ENCODE data around the gene SLC6A20.

Gene SLC6A20

DNA sequence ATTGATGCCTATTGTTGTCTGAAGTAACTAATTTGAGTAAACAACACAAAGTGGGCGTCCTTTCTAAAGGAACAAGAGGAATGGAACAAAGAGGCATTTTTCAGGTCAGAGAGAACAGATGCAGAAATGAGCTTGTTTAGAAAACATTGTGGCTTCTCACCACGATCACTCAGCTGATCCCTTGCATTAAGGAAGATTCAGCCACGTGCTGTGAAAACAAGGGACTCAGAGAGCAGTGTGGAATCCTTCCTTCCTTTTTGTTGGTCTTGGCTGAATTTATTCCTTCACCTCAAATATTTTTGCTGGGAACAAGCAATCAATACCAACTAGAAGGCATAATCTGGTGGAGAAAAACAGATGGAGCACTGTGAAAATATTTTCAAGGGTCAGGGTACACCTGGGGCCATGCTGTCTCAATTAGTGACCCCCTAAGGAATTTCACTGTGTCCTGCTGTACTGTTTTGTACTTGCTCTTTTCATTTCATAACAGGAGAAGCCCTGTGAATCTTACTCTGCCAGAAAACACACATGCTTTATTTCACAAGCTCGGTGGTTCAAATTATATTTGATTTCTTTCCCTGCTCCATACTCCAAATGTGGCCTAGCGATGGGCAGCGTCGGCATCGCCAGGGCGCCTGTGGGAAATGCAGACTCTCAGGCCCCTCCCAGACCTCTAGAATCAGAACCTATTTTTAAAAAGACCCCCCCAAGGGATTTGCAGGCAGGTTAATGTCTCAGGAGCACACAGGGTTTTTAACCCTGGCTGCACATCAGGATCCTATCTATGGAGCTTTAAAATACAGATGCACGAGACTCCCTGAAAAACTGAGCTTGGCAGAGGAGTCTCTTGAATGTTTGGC, 11.6 kb upstream of the SLC6A20 start:
- Histone ChIP-seq H3K23ac (ENCODE audit: low read depth, low read length, poor library complexity) (no peak overlapping the region), H2AK5ac (ENCODE audit: low read depth, low read length) (no peak overlapping the region), H4K91ac (ENCODE audit: low read depth, low read length, poor library complexity) (no peak overlapping the region), H4K8ac (ENCODE audit: low read depth, low read length) (no peak overlapping the region), H3K4me1 (ENCODE audit: control insufficient read depth in 2 of 2, insufficient read depth in 1 of 2, low read depth in 1 of 2, low read length in 2 of 2) (peaks cover 0 to 4% of the 10 kb centered on the region in 2 donors), H3K79me1 (ENCODE audit: low read depth, low read length) (no peaks in the 10 kb centered on the region), H2BK5ac (ENCODE audit: low read length) (no peak overlapping the region), H2BK12ac (ENCODE audit: low read length) (no peak overlapping the region), H3K27me3 (ENCODE audit: control insufficient read depth in 3 of 3, insufficient read depth in 3 of 3, low read depth in 1 of 3, low read length in 3 of 3) (no peaks in the 10 kb centered on the region), H3K27ac (replicated peaks; ENCODE audit: low read length) (no peak overlapping the region), H2BK120ac (ENCODE audit: low read depth, low read length) (no peak overlapping the region), H2BK15ac (ENCODE audit: low read length) (no peak overlapping the region), H3K9me3 (replicated peaks in 1 of 2; ENCODE audit: control insufficient read depth in 2 of 2, insufficient read depth in 1 of 2, low read depth in 1 of 2, low read length in 2 of 2) (no peaks in the 10 kb centered on the region), H3K9ac (ENCODE audit: low read depth, low read length, poor library complexity) (no peak overlapping the region), H2AFZ (ENCODE audit: low read length) (no peak overlapping the region), H3K4me2 (ENCODE audit: insufficient read depth, low read length, poor library complexity, severe bottlenecking) (no peak overlapping the region), H3K4ac (ENCODE audit: low read length) (no peak overlapping the region), H3K18ac (ENCODE audit: low read length) (no peak overlapping the region), H3K14ac (ENCODE audit: low read length) (no peak overlapping the region), H3K4me3 (ENCODE audit: low read length in 2 of 2) (no peak overlapping the region), H3K36me3 (replicated peaks in 1 of 2; ENCODE audit: control insufficient read depth in 2 of 2, insufficient read depth in 2 of 2, low read length in 2 of 2) (no peaks in the 10 kb centered on the region)
- no peak for DNase-seq (ENCODE audit: low spot score)
- WGBS, 2 donors (ENCODE audit: extremely low coverage in 2 of 2, insufficient read length in 2 of 2, insufficient replicate concordance in 1 of 2) = no CpG with 5 or more reads among the region's 10 CpGs

GRCh38 chr3:45807133-45807532, 10.8 kb upstream of the SLC6A20 start:
- WGBS, 2 donors (ENCODE audit: extremely low coverage in 2 of 2, insufficient read length in 2 of 2, insufficient replicate concordance in 1 of 2) = no CpG with 5 or more reads among the region's 3 CpGs

GRCh38 chr3:45806072-45806471, 9.7 kb upstream of the SLC6A20 start:
- H3K4me2 ChIP-seq (ENCODE audit: insufficient read depth, low read length, poor library complexity, severe bottlenecking) = no peak overlapping the region
- no peak overlapping the region for H3K23ac ChIP-seq (ENCODE audit: low read depth, low read length, poor library complexity)
- H2BK5ac ChIP-seq (ENCODE audit: low read length) = no peak overlapping the region
- no peaks in the 10 kb centered on the region for H3K79me1 ChIP-seq (ENCODE audit: low read depth, low read length)
- H3K4me1 ChIP-seq (ENCODE audit: control insufficient read depth in 2 of 2, insufficient read depth in 1 of 2, low read depth in 1 of 2, low read length in 2 of 2) = peaks cover 0 to 4% of the 10 kb centered on the region in 2 donors
- H2AFZ ChIP-seq (ENCODE audit: low read length) = no peak overlapping the region
- no peak overlapping the region for H2BK12ac ChIP-seq (ENCODE audit: low read length)
- no peak overlapping the region for H3K18ac ChIP-seq (ENCODE audit: low read length)
- H3K4me3 ChIP-seq (ENCODE audit: low read length in 2 of 2) = no peak overlapping the region
- no peaks in the 10 kb centered on the region for H3K9me3 ChIP-seq (replicated peaks in 1 of 2; ENCODE audit: control insufficient read depth in 2 of 2, insufficient read depth in 1 of 2, low read depth in 1 of 2, low read length in 2 of 2)
- no CpG with 5 or more reads among the region's 3 CpGs for WGBS, 2 donors (ENCODE audit: extremely low coverage in 2 of 2, insufficient read length in 2 of 2, insufficient replicate concordance in 1 of 2)
- no peak overlapping the region for H2BK120ac ChIP-seq (ENCODE audit: low read depth, low read length)
- no peak overlapping the region for H3K4ac ChIP-seq (ENCODE audit: low read length)
- H3K27me3 ChIP-seq (ENCODE audit: control insufficient read depth in 3 of 3, insufficient read depth in 3 of 3, low read depth in 1 of 3, low read length in 3 of 3) = no peaks in the 10 kb centered on the region
- H2AK5ac ChIP-seq (ENCODE audit: low read depth, low read length) = no peak overlapping the region
- no peak overlapping the region for H4K91ac ChIP-seq (ENCODE audit: low read depth, low read length, poor library complexity)
- no peak overlapping the region for H3K14ac ChIP-seq (ENCODE audit: low read length)
- no peak overlapping the region for H2BK15ac ChIP-seq (ENCODE audit: low read length)
- no peaks in the 10 kb centered on the region for H3K36me3 ChIP-seq (replicated peaks in 1 of 2; ENCODE audit: control insufficient read depth in 2 of 2, insufficient read depth in 2 of 2, low read length in 2 of 2)
- no peak overlapping the region for H3K27ac ChIP-seq (replicated peaks; ENCODE audit: low read length)
- H4K8ac ChIP-seq (ENCODE audit: low read depth, low read length) = no peak overlapping the region
- no peak overlapping the region for H3K9ac ChIP-seq (ENCODE audit: low read depth, low read length, poor library complexity)
- DNase-seq (ENCODE audit: low spot score) = no peak

More at GRCh38 chr3:45807133-45807532, 10.8 kb upstream of the SLC6A20 start:
- Histone ChIP-seq H3K9me3 (replicated peaks in 1 of 2; ENCODE audit: control insufficient read depth in 2 of 2, insufficient read depth in 1 of 2, low read depth in 1 of 2, low read length in 2 of 2) (no peaks in the 10 kb centered on the region), H2AK5ac (ENCODE audit: low read depth, low read length) (no peak overlapping the region), H3K27ac (replicated peaks; ENCODE audit: low read length) (no peak overlapping the region), H2BK15ac (ENCODE audit: low read length) (no peak overlapping the region), H2BK120ac (ENCODE audit: low read depth, low read length) (no peak overlapping the region), H2BK5ac (ENCODE audit: low read length) (no peak overlapping the region), H3K4ac (ENCODE audit: low read length) (no peak overlapping the region), H3K4me1 (ENCODE audit: control insufficient read depth in 2 of 2, insufficient read depth in 1 of 2, low read depth in 1 of 2, low read length in 2 of 2) (peaks cover 0 to 4% of the 10 kb centered on the region in 2 donors), H3K4me2 (ENCODE audit: insufficient read depth, low read length, poor library complexity, severe bottlenecking) (no peak overlapping the region), H3K9ac (ENCODE audit: low read depth, low read length, poor library complexity) (no peak overlapping the region), H3K4me3 (ENCODE audit: low read length in 2 of 2) (no peak overlapping the region), H3K23ac (ENCODE audit: low read depth, low read length, poor library complexity) (no peak overlapping the region), H2AFZ (ENCODE audit: low read length) (no peak overlapping the region), H4K91ac (ENCODE audit: low read depth, low read length, poor library complexity) (no peak overlapping the region), H3K79me1 (ENCODE audit: low read depth, low read length) (no peaks in the 10 kb centered on the region), H3K14ac (ENCODE audit: low read length) (no peak overlapping the region), H3K18ac (ENCODE audit: low read length) (no peak overlapping the region), H2BK12ac (ENCODE audit: low read length) (no peak overlapping the region), H4K8ac (ENCODE audit: low read depth, low read length) (no peak overlapping the region), H3K27me3 (ENCODE audit: control insufficient read depth in 3 of 3, insufficient read depth in 3 of 3, low read depth in 1 of 3, low read length in 3 of 3) (no peaks in the 10 kb centered on the region), H3K36me3 (replicated peaks in 1 of 2; ENCODE audit: control insufficient read depth in 2 of 2, insufficient read depth in 2 of 2, low read length in 2 of 2) (no peaks in the 10 kb centered on the region)
- no peak for DNase-seq (ENCODE audit: low spot score)

- Histone ChIP-seq H3K27me3 (ENCODE audit: control insufficient read depth in 3 of 3, insufficient read depth in 3 of 3, low read depth in 1 of 3, low read length in 3 of 3) (peaks cover 0 to 14% (median 0%) of the 10 kb centered on the region in 3 experiments), H3K4me3 (ENCODE audit: low read length in 2 of 2) (no peak overlapping the region), H2AK5ac (ENCODE audit: low read depth, low read length) (no peak overlapping the region), H3K36me3 (replicated peaks in 1 of 2; ENCODE audit: control insufficient read depth in 2 of 2, insufficient read depth in 2 of 2, low read length in 2 of 2) (no peaks in the 10 kb centered on the region), H3K4me2 (ENCODE audit: insufficient read depth, low read length, poor library complexity, severe bottlenecking) (no peak overlapping the region), H4K8ac (ENCODE audit: low read depth, low read length) (no peak overlapping the region), H3K4me1 (ENCODE audit: control insufficient read depth in 2 of 2, insufficient read depth in 1 of 2, low read depth in 1 of 2, low read length in 2 of 2) (peaks cover 0 to 4% of the 10 kb centered on the region in 2 donors), H2BK120ac (ENCODE audit: low read depth, low read length) (no peak overlapping the region), H3K79me1 (ENCODE audit: low read depth, low read length) (no peaks in the 10 kb centered on the region), H3K14ac (ENCODE audit: low read length) (no peak overlapping the region), H2BK5ac (ENCODE audit: low read length) (no peak overlapping the region), H3K9me3 (replicated peaks in 1 of 2; ENCODE audit: control insufficient read depth in 2 of 2, insufficient read depth in 1 of 2, low read depth in 1 of 2, low read length in 2 of 2) (no peaks in the 10 kb centered on the region), H3K27ac (replicated peaks; ENCODE audit: low read length) (no peak overlapping the region), H3K23ac (ENCODE audit: low read depth, low read length, poor library complexity) (no peak overlapping the region), H3K4ac (ENCODE audit: low read length) (no peak overlapping the region), H2BK15ac (ENCODE audit: low read length) (no peak overlapping the region), H4K91ac (ENCODE audit: low read depth, low read length, poor library complexity) (no peak overlapping the region), H3K18ac (ENCODE audit: low read length) (no peak overlapping the region), H2BK12ac (ENCODE audit: low read length) (no peak overlapping the region), H3K9ac (ENCODE audit: low read depth, low read length, poor library complexity) (no peak overlapping the region), H2AFZ (ENCODE audit: low read length) (no peak overlapping the region)
- DNase-seq (ENCODE audit: low spot score) = no peak
- no CpG with 5 or more reads among the region's 5 CpGs for WGBS, 2 donors (ENCODE audit: extremely low coverage in 2 of 2, insufficient read length in 2 of 2, insufficient replicate concordance in 1 of 2)
Measured at GRCh38 chr3:45803252-45803935, 7.1 kb upstream of the SLC6A20 start.
